Raji (cell line): ENCODE measurements around the gene TYMP.

Experiments
- POLR2A ChIP-seq: IDR thresholded peaks from 2 replicates; pipeline ENCODE4 v1.6.1; 2011; ENCODE audit warnings: low read depth, low read length, control low read depth; ENCODE audit not compliant: insufficient read depth

Gene TYMP

GRCh38 chr22:50531962-50532674, 2.3 kb upstream of the TYMP start:
- no peak; the same call in 1 of the 2 replicates for TF ChIP-seq POLR2A

DNA sequence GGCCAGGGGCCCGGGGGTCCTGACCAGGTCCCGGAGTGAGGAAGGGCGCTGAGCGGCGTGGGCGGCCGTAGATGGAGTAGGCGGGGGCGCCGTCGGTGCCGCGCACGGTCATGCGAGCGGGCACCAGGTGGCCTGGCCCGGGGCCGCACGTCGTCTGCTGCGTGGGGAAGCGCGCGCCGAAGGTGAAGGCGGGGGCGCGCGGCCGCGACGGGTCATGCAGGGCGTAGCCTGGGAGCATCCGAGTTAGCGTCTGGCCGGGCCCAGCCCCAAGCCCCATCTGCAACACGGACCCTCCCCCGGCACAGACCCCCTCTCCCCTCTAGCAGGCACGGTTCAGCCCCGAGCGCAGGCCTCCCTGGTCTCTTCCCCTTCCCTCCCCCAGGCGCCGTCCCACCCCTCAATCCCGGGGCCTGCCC, 1.7 kb upstream of the TYMP start:
- peak; percentile 67 for TF ChIP-seq POLR2A

DNA sequence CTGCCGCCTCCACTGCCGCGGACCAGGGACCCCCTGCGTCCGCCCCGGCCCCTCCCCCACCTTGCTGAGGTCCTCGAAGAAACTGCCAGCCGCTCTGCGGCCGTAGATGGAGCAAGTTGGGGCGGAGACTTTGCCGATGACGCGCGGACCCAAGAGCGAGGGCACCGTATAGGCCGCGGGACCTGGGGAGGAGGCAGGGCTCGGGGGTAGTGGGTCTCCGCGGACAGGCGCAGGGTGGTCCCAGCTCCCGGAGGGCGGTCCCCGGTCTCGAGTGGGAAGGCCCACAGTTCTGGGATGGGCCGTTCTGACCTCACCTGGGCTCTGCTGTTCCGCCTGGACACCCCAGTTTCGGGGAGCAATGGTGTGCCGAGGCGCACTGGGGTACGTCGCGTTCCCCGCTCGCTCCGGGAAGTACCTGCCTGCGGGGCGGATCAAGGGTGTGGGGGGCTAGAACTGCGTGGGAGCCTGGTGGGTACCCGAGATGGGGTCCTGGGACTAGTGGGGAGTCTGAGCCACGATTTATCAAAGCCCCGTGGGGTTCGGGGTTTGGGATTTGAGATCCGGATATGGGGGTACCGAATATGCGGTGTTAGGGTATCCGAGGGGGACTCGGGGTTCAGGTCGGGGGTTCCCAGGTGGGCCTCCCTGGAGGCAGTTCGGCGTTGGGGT, 1.2 kb upstream of the TYMP start:
- peak; percentile 72 for TF ChIP-seq POLR2A

DNA sequence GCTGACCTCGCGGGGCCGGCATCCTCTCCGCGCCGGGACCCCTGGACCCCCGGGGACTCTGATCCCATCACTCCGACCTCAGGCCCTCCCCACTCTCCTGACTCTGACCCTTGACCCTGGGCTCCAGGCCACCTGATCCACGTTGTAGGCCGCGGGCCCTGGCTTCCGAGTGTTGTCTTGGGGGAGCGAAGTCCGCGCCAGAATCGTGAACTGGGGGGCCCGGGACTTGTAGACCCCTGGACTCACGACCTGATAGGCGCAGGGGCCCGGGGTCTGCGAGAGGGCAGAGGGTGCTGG, 716 bp upstream of the TYMP start:
- TF ChIP-seq POLR2A: no peak

DNA sequence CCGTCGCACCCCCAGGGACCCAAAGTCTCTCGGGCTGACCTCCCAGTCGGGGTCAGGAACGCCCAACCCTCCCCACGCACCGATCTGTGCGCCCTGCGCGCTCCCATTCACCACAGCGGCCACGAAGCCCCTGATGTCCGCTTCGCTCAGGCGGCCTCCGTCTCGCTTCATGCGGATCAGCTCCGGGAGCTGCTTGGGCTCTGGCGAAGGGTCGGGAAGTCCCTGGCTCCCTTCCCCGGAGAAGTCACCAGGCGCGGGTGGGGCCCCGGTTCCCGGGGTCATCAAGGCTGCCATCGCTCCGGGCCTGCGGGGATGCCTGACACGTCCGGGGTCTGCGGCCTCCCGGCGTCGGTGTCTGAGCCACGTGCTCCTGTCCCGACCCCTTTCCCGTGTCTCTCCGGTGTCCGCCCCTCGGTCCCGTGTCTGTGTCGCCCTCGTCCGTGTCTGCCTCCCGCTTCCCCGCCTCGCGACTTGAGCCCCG, 356 bp downstream of the TYMP start:
- TF ChIP-seq POLR2A: peak; percentile 67

GRCh38 chr22:50528682-50529415, 963 bp downstream of the TYMP start:
- TF ChIP-seq POLR2A: peak; percentile 60

GRCh38 chr22:50527921-50528681, 1.7 kb downstream of the TYMP start:
- no peak for TF ChIP-seq POLR2A

GRCh38 chr22:50526834-50527801, 2.7 kb downstream of the TYMP start:
- peak; percentile 90 for TF ChIP-seq POLR2A

- TF ChIP-seq POLR2A: peak; percentile 38
Measured at GRCh38 chr22:50526108-50526833, 3.5 kb downstream of the TYMP start.

DNA sequence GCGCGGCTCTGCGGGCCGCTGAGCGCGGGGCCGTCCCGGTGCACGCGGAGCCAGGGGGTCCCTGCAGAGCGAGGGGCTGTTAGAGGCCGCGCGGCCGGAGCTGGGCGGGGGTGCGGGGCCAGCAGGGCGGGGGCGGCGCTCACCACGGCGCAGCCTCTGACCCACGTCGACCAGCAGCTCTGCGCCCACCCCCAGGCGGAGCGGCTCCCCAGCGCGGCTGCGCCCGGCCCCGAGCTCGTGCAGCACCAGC, 4.0 kb downstream of the TYMP start:
- TF ChIP-seq POLR2A: no peak

GRCh38 chr22:50525104-50525857, 4.5 kb downstream of the TYMP start, which contains the start of gene SCO2:
TSS of gene SCO2 (minus strand) at chr22:50525598. CDS start at chr22:50524411, 1,187 bp downstream.
- peak; percentile 77 for TF ChIP-seq POLR2A

DNA sequence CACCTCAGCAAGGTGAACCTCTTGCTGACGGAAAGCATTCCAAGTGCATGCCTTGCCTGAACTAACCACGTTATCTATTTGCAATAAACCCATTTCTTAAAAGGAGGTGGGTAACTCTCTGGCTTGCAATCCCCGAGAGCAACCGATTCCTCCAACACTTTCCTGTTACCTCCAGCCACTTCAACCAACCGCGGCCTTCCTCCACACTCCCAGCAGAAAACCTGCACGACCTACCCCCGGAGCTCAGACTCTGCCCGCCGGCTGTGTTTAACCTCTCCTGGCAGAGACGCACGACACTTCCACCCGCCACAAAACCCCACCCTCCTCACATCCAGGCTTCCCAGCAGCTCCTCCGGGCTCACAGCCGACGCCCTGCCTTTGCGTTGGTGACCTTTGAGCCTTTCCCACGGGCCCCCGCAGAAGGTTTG, 5.1 kb downstream of the TYMP start:
- TF ChIP-seq POLR2A: no peak
